Astrocyte (in vitro differentiated cells and primary cell): ENCODE data around the gene TIAM2.

Source experiments
- CTCF ChIP-seq: IDR thresholded peaks from 2 replicates; pipeline ENCODE4 v1.5.1; 2011; ENCODE audit warnings: low read depth, mild to moderate bottlenecking, inconsistent platforms, low read length, moderate library complexity; ENCODE audit not compliant: insufficient read depth
- EZH2 ChIP-seq: IDR thresholded peaks from 2 replicates; pipeline ENCODE4 v1.6.1; 2012; ENCODE audit warnings: mild to moderate bottlenecking, low read length, inconsistent platforms; ENCODE audit not compliant: insufficient read depth

- TF ChIP-seq CTCF (no peak), EZH2 (no peak)
Observed at GRCh38 chr6:155224618-155225017, 229.5 kb downstream of the TIAM2 start.
